Neural progenitor cell (in vitro differentiated cells): ENCODE measurements around the gene FILIP1.

Source experiments
- EZH2 ChIP-seq: fragments of 200-600 bp; sonication (generic); IDR thresholded peaks from 2 replicates; pipeline ENCODE4 v1.6.1; 2017; ENCODE audit warnings: antibody characterized with exemption, mild to moderate bottlenecking, moderate library complexity
- EZH2phosphoT487 ChIP-seq: fragments of 200-600 bp; sonication (generic); IDR thresholded peaks from 2 replicates; pipeline ENCODE4 v1.6.1; 2017; ENCODE audit warnings: antibody characterized with exemption
- TF ChIP-seq, protein P1 (sequence below): fragments of 200-600 bp; sonication (generic); IDR thresholded peaks from 2 replicates; pipeline ENCODE4 v1.5.1; 2017; ENCODE audit warnings: antibody characterized with exemption, mild to moderate bottlenecking

DNA sequence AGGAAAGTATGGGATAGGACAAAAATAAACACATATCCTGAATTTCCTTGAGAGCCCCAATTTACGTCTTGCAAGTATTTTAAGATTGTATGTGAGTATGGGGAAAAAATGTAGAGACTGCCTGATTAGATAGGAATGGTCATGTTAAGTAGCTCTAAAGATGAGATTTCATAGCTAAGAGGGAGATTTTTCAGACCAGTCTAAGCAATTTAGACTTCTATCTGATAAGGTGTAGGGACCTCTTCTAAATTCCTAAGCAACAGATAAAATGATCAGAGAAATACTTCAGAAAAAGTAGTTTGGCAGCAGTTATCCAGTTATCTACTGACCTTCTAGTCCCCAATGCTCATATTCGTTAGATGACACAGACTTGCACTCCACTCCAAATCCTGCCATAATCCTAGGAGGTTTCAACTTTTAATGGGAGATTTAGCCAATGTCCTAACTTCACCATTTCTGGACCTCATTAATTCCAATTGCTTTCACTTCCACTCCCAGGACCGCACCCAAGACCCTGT lies 90.0 kb downstream of the FILIP1 start:
- TF ChIP-seq, protein P1, sequence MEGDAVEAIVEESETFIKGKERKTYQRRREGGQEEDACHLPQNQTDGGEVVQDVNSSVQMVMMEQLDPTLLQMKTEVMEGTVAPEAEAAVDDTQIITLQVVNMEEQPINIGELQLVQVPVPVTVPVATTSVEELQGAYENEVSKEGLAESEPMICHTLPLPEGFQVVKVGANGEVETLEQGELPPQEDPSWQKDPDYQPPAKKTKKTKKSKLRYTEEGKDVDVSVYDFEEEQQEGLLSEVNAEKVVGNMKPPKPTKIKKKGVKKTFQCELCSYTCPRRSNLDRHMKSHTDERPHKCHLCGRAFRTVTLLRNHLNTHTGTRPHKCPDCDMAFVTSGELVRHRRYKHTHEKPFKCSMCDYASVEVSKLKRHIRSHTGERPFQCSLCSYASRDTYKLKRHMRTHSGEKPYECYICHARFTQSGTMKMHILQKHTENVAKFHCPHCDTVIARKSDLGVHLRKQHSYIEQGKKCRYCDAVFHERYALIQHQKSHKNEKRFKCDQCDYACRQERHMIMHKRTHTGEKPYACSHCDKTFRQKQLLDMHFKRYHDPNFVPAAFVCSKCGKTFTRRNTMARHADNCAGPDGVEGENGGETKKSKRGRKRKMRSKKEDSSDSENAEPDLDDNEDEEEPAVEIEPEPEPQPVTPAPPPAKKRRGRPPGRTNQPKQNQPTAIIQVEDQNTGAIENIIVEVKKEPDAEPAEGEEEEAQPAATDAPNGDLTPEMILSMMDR = no peak
- TF ChIP-seq EZH2phosphoT487 (no peak), EZH2 (no peak)
